Activated CD8-positive, alpha-beta T cell treated with anti-CD3 and anti-CD28 coated beads, Interleukin-2, amount 10 ng/mL, durations not matched to agents 7 days and 5 days (primary cell): ENCODE data around the gene IMMP2L. TPM values are rescaled to one million over a fixed set of nuclear protein-coding genes. Genes with fewer than 3 reads are reported as not detected.
"Not testable (repeated sequence)": the region's sequence is repeated elsewhere in the genome, so short reads cannot be mapped to it uniquely, and the experiment has no call there.

ENCODE experiments used
- ATAC-seq: fragments of 150-1000 bp; cut with Tn5 transposase; one replicate; pipeline ENCODE4 v1.10.0; 2021; ENCODE audit warnings: moderate library complexity
- CTCF ChIA-PET: fragments of 350-600 bp; sonication (Branson Sonifier 250); formaldehyde crosslinking; loops from one replicate; lab custom pipeline; 2021; ENCODE audit warnings: antibody characterized with exemption; lab: Charles Lee
- POLR2A ChIA-PET: fragments of 350-600 bp; sonication (Branson Sonifier 250); formaldehyde crosslinking; loops from one replicate; lab custom pipeline; 2021; ENCODE audit warnings: antibody characterized with exemption; lab: Charles Lee
- DNase-seq: peaks from one replicate; pipeline ENCODE4 v3.0.0-alpha.2; 2020
- H3K27ac Mint-ChIP-seq: one replicate; pipeline ENCODE4 v1.8.0; 2021; ENCODE audit warnings: mild to moderate bottlenecking, mixed read lengths
- H3K27me3 Mint-ChIP-seq: one replicate; pipeline ENCODE4 v1.8.0; 2021; ENCODE audit warnings: low read depth, mixed read lengths
- H3K36me3 Mint-ChIP-seq: one replicate; pipeline ENCODE4 v1.8.0; 2021; ENCODE audit warnings: low read depth, mixed read lengths
- H3K4me1 Mint-ChIP-seq: one replicate; pipeline ENCODE4 v1.8.0; 2021; ENCODE audit warnings: low read depth, mixed read lengths
- H3K4me3 Mint-ChIP-seq: one replicate; pipeline ENCODE4 v1.8.0; 2021; ENCODE audit warnings: mild to moderate bottlenecking, mixed read lengths
- H3K9me3 Mint-ChIP-seq: one replicate; pipeline ENCODE4 v1.8.0; 2022; ENCODE audit warnings: mixed read lengths; ENCODE audit not compliant: insufficient read depth
- total RNA-seq, 2 experiments: library from RNA; stranded (reverse); gene quantifications; one replicate each; pipeline ENCODE4 v1.2.3, GENCODE V29; 2021

Gene IMMP2L
- total RNA-seq, 2 experiments from 2014 or later: 7.1 to 9.7 TPM

- H3K9me3 Mint-ChIP-seq: no peaks in the 10 kb centered on the region
- DNase-seq (no peak), ATAC-seq (no peak)
- peaks cover 12% of the 10 kb centered on the region for H3K4me1 Mint-ChIP-seq
- CTCF ChIA-PET: no interaction called here
- no peaks in the 10 kb centered on the region for H3K27me3 Mint-ChIP-seq
- no peak overlapping the region for H3K4me3 Mint-ChIP-seq
- H3K27ac Mint-ChIP-seq: no peak overlapping the region
- POLR2A ChIA-PET: no interaction called here
- H3K36me3 Mint-ChIP-seq: peaks cover 3% of the 10 kb centered on the region
Observed at GRCh38 chr7:110944966-110945644, 617.2 kb downstream of the IMMP2L start.

DNA sequence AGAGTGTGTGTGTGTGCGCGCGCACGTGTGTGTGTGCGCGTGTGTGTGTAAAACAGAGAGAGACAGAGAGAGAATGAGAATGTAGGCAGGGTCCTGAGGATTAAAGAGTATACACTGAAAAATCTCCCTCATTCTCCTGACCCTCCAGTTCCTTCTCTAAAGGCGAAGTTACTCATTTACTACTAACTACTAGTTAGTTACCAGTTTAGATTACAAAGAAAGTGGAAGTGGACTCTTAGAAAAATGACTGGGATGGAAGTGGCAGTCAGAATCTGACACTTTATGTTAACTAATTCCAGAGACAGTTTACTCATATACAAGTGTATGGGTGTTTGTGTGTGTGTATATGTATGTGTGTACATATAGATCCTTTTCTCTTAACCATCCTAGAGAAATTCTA lies 617.8 kb downstream of the IMMP2L start:
- no peak overlapping the region for H3K4me3 Mint-ChIP-seq
- ATAC-seq (no peak), DNase-seq (no peak)
- no peak overlapping the region for H3K27ac Mint-ChIP-seq
- ChIA-PET POLR2A (no interaction called here), CTCF (no interaction called here)
- no peaks in the 10 kb centered on the region for H3K9me3 Mint-ChIP-seq
- H3K4me1 Mint-ChIP-seq: peaks cover 12% of the 10 kb centered on the region
- peaks cover 3% of the 10 kb centered on the region for H3K36me3 Mint-ChIP-seq
- H3K27me3 Mint-ChIP-seq: no peaks in the 10 kb centered on the region

GRCh38 chr7:110943701-110944345 lies 618.5 kb downstream of the IMMP2L start:
- H3K27me3 Mint-ChIP-seq: no peaks in the 10 kb centered on the region

DNA sequence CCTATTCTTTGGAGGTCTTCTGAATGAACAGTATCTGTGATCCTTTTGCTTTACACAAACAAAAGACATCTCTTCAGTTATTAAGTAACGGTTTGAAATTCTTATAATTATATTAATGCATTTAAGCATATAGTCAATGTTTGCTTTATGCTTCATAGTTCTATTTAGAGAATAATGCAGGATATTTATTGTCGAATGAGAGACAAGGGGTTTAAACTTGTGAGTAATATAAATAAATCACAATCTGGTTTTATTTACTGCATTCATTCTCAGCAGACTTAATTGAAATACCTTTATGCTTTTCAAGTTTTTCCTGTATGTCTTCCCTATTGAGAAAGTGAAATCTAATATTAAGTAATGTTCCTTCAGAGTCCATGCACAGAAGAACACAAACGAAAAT lies 620.9 kb downstream of the IMMP2L start:
- CTCF ChIA-PET: interaction anchor here (1.5 kb wide), 1 partner anchor 157 kb away, joined by 3 read pairs; no protein-coding TSS in a partner anchor
- no peaks in the 10 kb centered on the region for H3K27me3 Mint-ChIP-seq
- ATAC-seq: no peak

More at GRCh38 chr7:110943701-110944345, 618.5 kb downstream of the IMMP2L start:
- Mint-ChIP-seq H3K9me3 (no peaks in the 10 kb centered on the region), H3K36me3 (peaks cover 3% of the 10 kb centered on the region), H3K4me3 (no peak overlapping the region), H3K4me1 (peaks cover 10% of the 10 kb centered on the region), H3K27ac (no peak overlapping the region)
- DNase-seq (no peak), ATAC-seq (no peak)
- ChIA-PET CTCF (no interaction called here), POLR2A (no interaction called here)

DNA sequence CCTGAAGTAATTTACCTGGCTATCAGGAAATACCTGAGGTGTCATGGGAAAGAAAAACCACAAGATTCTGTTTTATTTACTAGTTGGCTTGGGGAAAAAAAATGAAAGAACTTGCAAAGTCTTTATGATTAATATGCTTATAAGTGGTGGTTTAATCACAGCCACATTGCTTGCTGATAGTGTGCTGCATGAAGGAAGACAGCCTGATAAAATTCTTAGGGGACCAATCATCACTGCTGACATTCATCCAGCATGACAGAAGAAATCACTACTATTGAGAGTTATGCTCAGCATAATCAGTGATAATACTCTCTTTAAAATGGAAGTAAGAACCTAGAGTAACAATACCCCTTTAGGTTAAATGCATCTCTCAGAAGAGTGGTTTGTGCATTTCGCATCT lies 621.5 kb downstream of the IMMP2L start:
- ChIA-PET CTCF (interaction anchor here (1.5 kb wide), 1 partner anchor 158 kb away, joined by 3 read pairs; no protein-coding TSS in a partner anchor), POLR2A (no interaction called here)
- no peak for DNase-seq
- peaks cover 10% of the 10 kb centered on the region for H3K4me1 Mint-ChIP-seq
- ATAC-seq: no peak
- H3K9me3 Mint-ChIP-seq: no peaks in the 10 kb centered on the region
- no peaks in the 10 kb centered on the region for H3K27me3 Mint-ChIP-seq
- peaks cover 8% of the 10 kb centered on the region for H3K36me3 Mint-ChIP-seq
- no peak overlapping the region for H3K4me3 Mint-ChIP-seq
- no peak overlapping the region for H3K27ac Mint-ChIP-seq

More for the DNA sequence above, 620.9 kb downstream of the IMMP2L start:
- Mint-ChIP-seq H3K36me3 (peaks cover 6% of the 10 kb centered on the region), H3K9me3 (no peaks in the 10 kb centered on the region), H3K4me3 (no peak overlapping the region), H3K27ac (no peak overlapping the region), H3K4me1 (peaks cover 10% of the 10 kb centered on the region)
- DNase-seq: no peak
- POLR2A ChIA-PET: no interaction called here

DNA sequence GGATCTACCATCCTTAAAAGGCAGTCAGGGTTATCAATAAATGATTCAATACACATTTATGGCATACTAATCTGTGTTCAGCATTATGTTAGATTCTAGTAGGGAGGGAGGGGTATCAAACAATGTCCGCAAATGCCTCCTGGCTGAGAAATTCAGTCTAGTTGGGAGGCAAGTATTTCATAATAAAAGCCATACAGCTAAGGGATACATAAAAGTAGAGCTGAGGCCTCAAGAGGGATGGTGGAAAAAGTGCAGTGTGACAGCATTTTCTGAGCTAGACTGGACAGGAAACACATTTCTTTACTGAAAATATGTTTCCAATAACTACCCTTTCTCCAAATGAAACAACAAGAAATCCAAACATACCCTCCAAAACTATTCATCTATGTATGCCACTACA lies 624.1 kb downstream of the IMMP2L start:
- no peaks in the 10 kb centered on the region for H3K9me3 Mint-ChIP-seq
- no peak overlapping the region for H3K4me3 Mint-ChIP-seq
- ChIA-PET CTCF (interaction anchor here (1.3 kb wide), 1 partner anchor 11 kb away, joined by 3 read pairs; no protein-coding TSS in a partner anchor), POLR2A (no interaction called here)
- H3K27me3 Mint-ChIP-seq: no peaks in the 10 kb centered on the region
- no peak for DNase-seq
- no peak for ATAC-seq
- no peak overlapping the region for H3K27ac Mint-ChIP-seq
- H3K36me3 Mint-ChIP-seq: peaks cover 17% of the 10 kb centered on the region
- peaks cover 4% of the 10 kb centered on the region for H3K4me1 Mint-ChIP-seq

GRCh38 chr7:110936665-110937064 lies 625.6 kb downstream of the IMMP2L start:
- CTCF ChIA-PET, H3K4me3 Mint-ChIP-seq, H3K27me3 Mint-ChIP-seq, ATAC-seq, H3K4me1 Mint-ChIP-seq, DNase-seq, H3K27ac Mint-ChIP-seq, POLR2A ChIA-PET, H3K9me3 Mint-ChIP-seq: not testable (repeated sequence)
- H3K36me3 Mint-ChIP-seq: peaks cover 17% of the 10 kb centered on the region

- Mint-ChIP-seq H3K27ac (no peak overlapping the region), H3K36me3 (peaks cover 7% of the 10 kb centered on the region), H3K4me3 (no peak overlapping the region), H3K27me3 (no peaks in the 10 kb centered on the region), H3K9me3 (peaks cover 4% of the 10 kb centered on the region), H3K4me1 (peaks cover 12% of the 10 kb centered on the region)
- no peak for DNase-seq
- ATAC-seq: no peak
- ChIA-PET POLR2A (no interaction called here), CTCF (no interaction called here)
Observed at GRCh38 chr7:110929480-110930249, 632.6 kb downstream of the IMMP2L start.

DNA sequence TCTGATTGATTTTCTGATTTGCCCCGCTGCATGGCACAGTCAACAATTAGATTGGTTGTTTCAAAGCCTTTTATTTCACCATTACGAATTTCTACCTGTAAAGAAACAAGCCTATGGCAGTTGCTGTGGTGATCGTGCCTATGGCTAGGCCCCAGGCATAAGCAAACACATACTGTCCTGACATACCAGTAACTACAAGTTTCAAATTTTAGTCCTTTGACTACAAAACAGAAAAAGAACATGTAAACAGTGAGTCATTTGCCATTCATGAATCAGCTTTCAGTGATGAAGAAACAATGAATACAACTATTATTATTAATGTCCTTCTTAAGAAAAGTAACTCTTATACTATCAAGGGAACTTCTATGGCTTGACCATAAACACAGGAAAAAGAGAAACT lies 639.4 kb downstream of the IMMP2L start:
- CTCF ChIA-PET: no interaction called here
- Mint-ChIP-seq H3K27me3 (no peaks in the 10 kb centered on the region), H3K27ac (no peak overlapping the region), H3K9me3 (peaks cover 10% of the 10 kb centered on the region), H3K4me3 (no peak overlapping the region), H3K36me3 (peaks cover 8% of the 10 kb centered on the region), H3K4me1 (peaks cover 15% of the 10 kb centered on the region)
- POLR2A ChIA-PET: no interaction called here
- ATAC-seq (no peak), DNase-seq (no peak)

DNA sequence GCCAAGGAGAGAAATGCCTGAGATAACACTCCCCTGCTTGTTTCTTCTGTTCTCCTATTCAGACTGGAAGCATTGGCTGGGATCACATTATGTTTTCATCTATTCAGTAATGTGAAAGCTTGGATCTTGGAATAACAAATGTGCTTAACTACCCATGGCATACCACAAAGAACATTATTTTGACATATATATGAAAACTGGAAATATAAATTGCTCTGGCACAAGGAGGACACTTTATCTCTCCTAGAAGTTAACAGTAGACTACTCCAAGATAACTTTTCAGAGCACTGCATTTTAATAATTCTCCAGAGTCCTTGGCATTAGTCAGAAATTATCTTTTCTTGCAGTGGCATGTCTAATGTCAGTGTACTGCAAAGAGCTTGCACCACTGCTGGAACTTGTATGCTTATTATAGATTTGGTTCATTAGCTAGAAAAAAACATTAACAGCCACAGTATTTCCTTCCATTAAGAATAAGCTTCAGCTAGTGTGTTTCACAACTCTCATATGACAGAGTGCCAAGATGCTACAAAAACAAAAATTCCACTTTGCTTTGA lies 640.6 kb downstream of the IMMP2L start:
- ChIA-PET POLR2A (no interaction called here), CTCF (interaction anchor here (0.7 kb wide), 1 partner anchor 52 kb away, joined by 3 read pairs; no protein-coding TSS in a partner anchor)
- Mint-ChIP-seq H3K27me3 (no peaks in the 10 kb centered on the region), H3K4me1 (peaks cover 11% of the 10 kb centered on the region), H3K9me3 (peaks cover 5% of the 10 kb centered on the region), H3K27ac (no peak overlapping the region), H3K4me3 (no peak overlapping the region), H3K36me3 (peaks cover 8% of the 10 kb centered on the region)
- ATAC-seq: no peak
- DNase-seq: no peak

- H3K36me3 Mint-ChIP-seq: peaks cover 12% of the 10 kb centered on the region
- peaks cover 16% of the 10 kb centered on the region for H3K4me1 Mint-ChIP-seq
- peaks cover 12% of the 10 kb centered on the region for H3K9me3 Mint-ChIP-seq
- no peak overlapping the region for H3K4me3 Mint-ChIP-seq
- no peaks in the 10 kb centered on the region for H3K27me3 Mint-ChIP-seq
- no peak overlapping the region for H3K27ac Mint-ChIP-seq
- ATAC-seq (no peak), DNase-seq (no peak)
- ChIA-PET CTCF (no interaction called here), POLR2A (no interaction called here)
Observed at GRCh38 chr7:110918949-110919548, 643.2 kb downstream of the IMMP2L start.
